ENCODE results near the gene MACF1. TPM values are rescaled to one million over a fixed set of nuclear protein-coding genes. Genes with fewer than 3 reads are reported as not detected.

MACF1 gene
- total RNA-seq, 4 donors from 2014 or later, result 230 to 378 (median 300) TPM

DNA sequence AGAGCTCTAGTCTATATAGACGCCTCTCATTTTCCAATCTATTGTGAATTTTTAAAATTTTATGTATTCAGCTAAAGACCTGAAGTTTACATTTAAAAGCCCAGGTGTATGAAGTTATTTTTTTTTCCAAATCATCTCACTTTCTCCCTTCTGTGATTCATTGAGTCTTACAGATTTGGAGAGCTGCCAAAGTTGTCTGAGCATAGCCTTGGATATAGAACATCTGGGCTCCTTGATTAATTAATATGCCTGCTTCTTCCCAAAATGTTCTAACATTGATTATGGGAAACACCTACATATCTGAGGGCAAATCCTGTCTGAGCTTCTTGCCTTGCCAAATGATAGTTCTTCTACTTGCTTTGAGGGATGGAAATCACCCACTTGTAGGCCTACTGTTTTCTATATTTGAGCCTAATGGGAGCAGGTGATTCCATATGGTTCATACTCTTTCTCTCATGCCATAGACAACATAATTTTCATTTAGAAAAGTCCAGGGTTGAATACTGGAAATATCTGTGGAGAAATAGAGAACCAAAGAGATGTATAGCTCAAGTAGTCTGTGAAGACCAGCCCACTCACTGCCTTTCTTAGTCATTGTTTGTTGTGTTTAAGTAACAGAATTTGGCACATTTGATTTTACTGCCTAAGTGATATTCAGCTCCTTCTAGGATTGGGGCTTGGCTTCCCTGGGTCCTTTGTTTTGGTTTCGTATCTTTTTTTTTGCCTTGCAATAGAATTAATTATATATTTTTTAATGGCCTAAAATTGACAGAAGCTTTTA lies 46.2 kb downstream of the MACF1 start:
- DNase-seq (ENCODE audit: low spot score), result no peak
- TF ChIP-seq, protein P1, sequence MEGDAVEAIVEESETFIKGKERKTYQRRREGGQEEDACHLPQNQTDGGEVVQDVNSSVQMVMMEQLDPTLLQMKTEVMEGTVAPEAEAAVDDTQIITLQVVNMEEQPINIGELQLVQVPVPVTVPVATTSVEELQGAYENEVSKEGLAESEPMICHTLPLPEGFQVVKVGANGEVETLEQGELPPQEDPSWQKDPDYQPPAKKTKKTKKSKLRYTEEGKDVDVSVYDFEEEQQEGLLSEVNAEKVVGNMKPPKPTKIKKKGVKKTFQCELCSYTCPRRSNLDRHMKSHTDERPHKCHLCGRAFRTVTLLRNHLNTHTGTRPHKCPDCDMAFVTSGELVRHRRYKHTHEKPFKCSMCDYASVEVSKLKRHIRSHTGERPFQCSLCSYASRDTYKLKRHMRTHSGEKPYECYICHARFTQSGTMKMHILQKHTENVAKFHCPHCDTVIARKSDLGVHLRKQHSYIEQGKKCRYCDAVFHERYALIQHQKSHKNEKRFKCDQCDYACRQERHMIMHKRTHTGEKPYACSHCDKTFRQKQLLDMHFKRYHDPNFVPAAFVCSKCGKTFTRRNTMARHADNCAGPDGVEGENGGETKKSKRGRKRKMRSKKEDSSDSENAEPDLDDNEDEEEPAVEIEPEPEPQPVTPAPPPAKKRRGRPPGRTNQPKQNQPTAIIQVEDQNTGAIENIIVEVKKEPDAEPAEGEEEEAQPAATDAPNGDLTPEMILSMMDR (IDR thresholded peaks at IDR 0.05), result no peak
- ATAC-seq (ENCODE audit: low FRiP score), result peak; percentile 36

DNA sequence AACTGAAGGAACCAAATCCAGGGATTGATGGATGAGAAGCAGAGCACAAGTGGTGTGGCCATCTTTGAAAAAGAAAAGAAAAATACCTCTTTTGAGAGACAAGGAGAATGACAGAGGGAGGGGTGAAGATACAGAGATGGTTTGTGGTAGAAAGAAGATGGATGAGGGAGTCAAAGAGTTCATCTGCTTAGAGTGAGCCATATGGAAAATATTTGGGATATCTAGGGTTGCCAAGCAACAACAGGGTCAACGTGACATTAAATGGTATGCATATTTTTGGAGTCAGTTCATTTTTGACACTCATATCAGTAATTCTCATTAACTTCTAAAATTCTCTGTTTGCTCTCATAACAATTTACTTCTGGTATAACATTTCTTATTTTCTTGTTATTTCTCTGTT lies 50.7 kb downstream of the MACF1 start:
- DNase-seq (ENCODE audit: low spot score) (no peak), ATAC-seq (ENCODE audit: low FRiP score) (no peak)
- TF ChIP-seq, protein P1 (IDR thresholded peaks at IDR 0.05), result no peak

DNA sequence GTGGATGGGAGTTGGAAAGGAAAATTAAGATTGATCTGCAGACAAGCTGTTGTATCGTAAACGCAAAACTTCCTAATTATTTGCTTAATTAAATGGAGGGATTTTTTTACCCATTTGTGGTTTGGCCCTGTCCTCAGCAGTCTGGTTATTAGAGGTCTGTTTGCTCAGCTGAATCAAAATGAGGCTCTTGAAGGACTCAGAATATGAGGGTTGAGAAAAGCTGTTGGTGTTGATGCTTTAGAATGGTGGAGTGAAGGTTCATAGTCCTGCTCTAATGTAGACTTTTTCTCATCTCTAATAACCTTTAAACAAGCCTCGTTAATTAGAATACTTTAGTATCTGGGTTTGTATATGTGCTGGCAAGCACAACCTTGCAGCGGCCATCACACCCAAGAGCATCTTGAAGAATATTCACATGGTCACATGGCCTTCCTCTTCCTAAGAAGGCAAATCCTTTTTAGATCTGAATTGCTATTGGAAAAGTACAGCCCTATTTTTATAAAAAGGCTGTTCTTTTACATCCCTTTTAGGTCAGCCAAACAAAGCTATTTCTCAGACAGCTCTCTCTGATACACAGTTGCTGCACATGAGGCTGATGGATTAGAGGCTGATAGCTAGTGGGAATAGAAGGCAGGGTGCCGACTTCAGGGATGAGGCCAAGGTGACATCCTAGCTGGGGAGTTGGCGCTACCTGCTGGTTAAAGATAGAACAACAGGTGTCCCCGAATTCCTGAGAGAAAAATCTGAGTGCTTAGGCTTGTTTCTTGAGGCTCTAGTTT lies 53.8 kb downstream of the MACF1 start:
- TF ChIP-seq, protein P1 (IDR thresholded peaks at IDR 0.05), result peak in 2 of 3 donors; percentile 39 to 62
- peak; percentile 63 for DNase-seq (ENCODE audit: low spot score)

DNA sequence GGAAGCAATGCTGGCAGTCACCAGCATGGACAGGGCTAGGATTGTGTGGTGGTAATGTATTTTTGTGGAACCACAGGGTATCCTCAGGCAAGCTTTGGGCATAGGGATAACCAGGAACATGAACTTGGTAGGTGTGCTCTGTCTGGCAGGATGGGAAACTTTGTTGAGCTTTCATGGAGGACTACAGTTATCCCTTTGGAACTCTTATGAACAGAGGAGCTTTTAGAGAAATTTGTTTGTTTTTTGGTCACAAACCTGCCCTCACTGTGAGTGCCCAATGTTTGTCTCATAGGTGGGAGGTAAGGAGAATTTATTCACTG lies 54.4 kb downstream of the MACF1 start:
- no peak for ATAC-seq (ENCODE audit: low FRiP score)
- TF ChIP-seq, protein P1 (IDR thresholded peaks at IDR 0.05), result no peak
- no peak for DNase-seq (ENCODE audit: low spot score)

More for the DNA sequence above, 53.8 kb downstream of the MACF1 start:
- ATAC-seq (ENCODE audit: low FRiP score), result peak; percentile 80

DNA sequence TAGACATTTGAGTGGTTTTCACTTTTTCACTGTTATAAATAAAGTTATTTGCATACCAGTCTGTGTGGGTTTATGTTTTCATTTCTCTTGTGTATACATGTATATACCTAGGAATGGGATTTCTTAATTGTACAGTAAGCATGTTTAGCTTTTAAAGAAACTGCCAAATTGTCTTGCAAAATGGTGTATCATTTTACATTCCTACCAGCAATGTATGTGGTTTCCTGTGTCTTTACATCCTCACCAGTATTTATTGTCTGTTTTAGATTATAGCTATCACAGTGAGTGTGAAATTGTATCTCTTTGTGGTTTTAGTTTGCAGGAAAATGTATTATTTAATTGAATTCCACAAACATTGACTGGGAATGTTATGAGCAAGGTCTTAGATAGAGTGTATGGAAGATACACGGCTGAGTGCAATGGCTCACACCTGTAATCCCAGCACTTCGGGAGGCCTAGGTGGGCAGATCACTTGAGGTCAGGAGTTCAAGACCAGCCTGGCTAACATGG lies 57.3 kb downstream of the MACF1 start:
- ATAC-seq (ENCODE audit: low FRiP score) (no peak), DNase-seq (ENCODE audit: low spot score) (no peak)
- TF ChIP-seq, protein P1 (IDR thresholded peaks at IDR 0.05), result no peak

DNA sequence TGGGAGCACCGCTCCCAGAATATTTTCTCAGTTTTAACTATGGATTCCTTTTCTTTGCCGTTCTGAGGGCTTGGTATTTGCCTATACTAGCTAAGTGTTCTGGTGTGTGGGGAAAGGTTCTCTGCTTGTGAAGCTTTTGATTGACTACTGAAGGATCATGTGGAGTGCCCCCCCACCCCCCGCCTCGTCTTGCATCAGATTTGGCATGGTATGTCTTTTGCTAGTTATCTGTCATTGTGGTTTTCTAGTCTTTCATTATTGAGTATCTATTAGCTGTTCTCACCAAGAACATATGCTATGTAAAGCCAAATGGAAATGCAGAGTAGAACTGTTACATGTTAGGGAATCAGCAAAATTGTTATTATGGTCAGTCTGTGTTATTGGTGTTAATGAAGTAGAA lies 58.3 kb downstream of the MACF1 start:
- TF ChIP-seq, protein P1 (IDR thresholded peaks at IDR 0.05), result no peak

More for the DNA sequence above, 58.3 kb downstream of the MACF1 start:
- no peak for DNase-seq (ENCODE audit: low spot score)
- no peak for ATAC-seq (ENCODE audit: low FRiP score)
